Activated naive CD4-positive, alpha-beta T cell treated with anti-CD3 and anti-CD28 coated beads, Interleukin-2, amount 10 ng/mL, durations not matched to agents 5 hours and 36 hours (primary cell): Measurements from ENCODE around the gene CDH6. TPM values are rescaled to one million over a fixed set of nuclear protein-coding genes. Genes with fewer than 3 reads are reported as not detected.

ENCODE experiments used
- total RNA-seq, 2 experiments: library from RNA; stranded (reverse); gene quantifications; one replicate each; pipeline ENCODE4 v1.2.3, GENCODE V29; 2021

Gene CDH6
- total RNA-seq: not detected

GRCh38 chr5:31193591-31194467 is at the start of gene CDH6:
Gene CDH6 (plus strand): TSS chr5:31193686. CDS start chr5:31267474, 73,788 bp downstream.

